ENCODE data around the gene CPVL.

CPVL gene

DNA sequence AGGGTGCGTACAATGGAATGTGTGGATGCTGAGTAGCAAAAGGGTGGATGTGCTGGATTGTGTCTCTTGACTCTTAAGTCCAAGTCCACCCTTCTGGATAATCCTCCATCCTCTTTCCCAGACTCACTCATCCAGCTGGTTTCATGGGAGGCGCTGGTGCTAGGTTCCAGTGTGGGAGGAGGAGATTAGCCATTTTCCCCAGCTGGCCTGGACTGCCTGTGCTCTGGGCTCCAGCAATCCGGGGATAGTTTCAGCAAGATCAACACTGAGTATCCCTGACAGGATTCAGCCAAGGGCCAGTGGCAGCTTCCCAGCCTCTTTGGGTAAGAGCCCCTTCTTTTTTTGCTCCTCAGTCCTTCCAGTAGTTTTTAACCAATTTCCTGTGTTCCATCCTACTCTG is 166.6 kb downstream of the CPVL start:
- no peak overlapping the region for H3K4me3 ChIP-seq (ENCODE audit: low read length in 2 of 2)
- no peaks in the 10 kb centered on the region for H3K9me3 ChIP-seq (ENCODE audit: control insufficient read depth in 2 of 2, low read length in 2 of 2)
- H3K4me1 ChIP-seq (ENCODE audit: control insufficient read depth, insufficient read depth, low read length) = peaks cover 1% of the 10 kb centered on the region
- H3K9ac ChIP-seq (ENCODE audit: low read length in 2 of 2) = no peak overlapping the region
- no peaks in the 10 kb centered on the region for H3K27me3 ChIP-seq (ENCODE audit: control insufficient read depth in 1 of 2, insufficient read depth in 2 of 2, low read length in 2 of 2)
- no peak overlapping the region for H3K27ac ChIP-seq (ENCODE audit: low read length)
- no peaks in the 10 kb centered on the region for H3K36me3 ChIP-seq (ENCODE audit: control insufficient read depth in 2 of 2, insufficient read depth in 2 of 2, low read length in 2 of 2)

DNA sequence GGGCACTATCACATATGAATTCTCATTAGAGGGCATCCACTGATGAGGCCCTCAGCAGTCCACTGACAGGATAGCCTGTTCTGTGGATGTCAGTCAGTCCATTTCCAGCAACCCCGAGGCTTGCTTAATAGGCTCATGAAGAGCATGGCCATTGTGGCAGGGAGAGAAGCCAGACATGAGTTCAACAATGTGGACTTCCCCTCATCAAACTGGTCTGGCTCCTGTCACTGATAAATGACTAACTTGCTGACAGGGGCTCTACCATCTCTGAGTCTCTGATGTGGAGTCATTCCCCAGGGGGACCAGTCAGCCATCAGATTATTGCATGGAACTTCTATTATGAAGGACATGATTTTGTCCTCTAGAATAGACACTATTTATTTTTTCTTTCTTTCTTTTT is 168.5 kb downstream of the CPVL start:
- H3K4me1 ChIP-seq (ENCODE audit: control insufficient read depth, insufficient read depth, low read length) = no peaks in the 10 kb centered on the region
- peaks cover 4 to 12% of the 10 kb centered on the region in 2 donors for H3K9me3 ChIP-seq (ENCODE audit: control insufficient read depth in 2 of 2, low read length in 2 of 2)
- no peak overlapping the region for H3K9ac ChIP-seq (ENCODE audit: low read length in 2 of 2)
- H3K27me3 ChIP-seq (ENCODE audit: control insufficient read depth in 1 of 2, insufficient read depth in 2 of 2, low read length in 2 of 2) = peaks cover 0 to 2% of the 10 kb centered on the region in 2 donors
- no peak overlapping the region for H3K27ac ChIP-seq (ENCODE audit: low read length)
- no peaks in the 10 kb centered on the region for H3K36me3 ChIP-seq (ENCODE audit: control insufficient read depth in 2 of 2, insufficient read depth in 2 of 2, low read length in 2 of 2)
- H3K4me3 ChIP-seq (ENCODE audit: low read length in 2 of 2) = no peak overlapping the region

DNA sequence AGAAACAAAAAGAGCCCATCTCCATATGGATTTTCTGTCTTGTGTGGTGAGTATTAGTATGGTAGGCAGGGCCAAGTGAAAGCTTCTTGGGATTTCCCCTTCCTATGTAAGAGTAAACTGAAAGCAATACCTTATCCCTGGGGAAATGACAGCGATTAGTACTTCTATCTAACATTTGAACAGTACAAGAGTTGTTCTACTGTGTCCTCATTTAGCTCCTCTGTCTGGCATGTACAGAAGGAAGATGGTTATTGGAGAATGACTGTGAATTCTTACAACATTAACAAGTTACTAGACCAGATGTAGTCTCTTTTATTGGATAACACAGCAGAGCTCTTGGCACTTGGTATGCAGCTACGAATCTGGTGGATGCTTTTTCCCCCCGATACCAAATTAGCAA is 170.3 kb downstream of the CPVL start:
- H3K36me3 ChIP-seq (ENCODE audit: control insufficient read depth in 2 of 2, insufficient read depth in 2 of 2, low read length in 2 of 2) = no peaks in the 10 kb centered on the region
- H3K9ac ChIP-seq (ENCODE audit: low read length in 2 of 2) = no peak overlapping the region
- H3K4me1 ChIP-seq (ENCODE audit: control insufficient read depth, insufficient read depth, low read length) = no peaks in the 10 kb centered on the region
- peaks cover 4 to 13% of the 10 kb centered on the region in 2 donors for H3K9me3 ChIP-seq (ENCODE audit: control insufficient read depth in 2 of 2, low read length in 2 of 2)
- no peak overlapping the region for H3K4me3 ChIP-seq (ENCODE audit: low read length in 2 of 2)
- peaks cover 0 to 2% of the 10 kb centered on the region in 2 donors for H3K27me3 ChIP-seq (ENCODE audit: control insufficient read depth in 1 of 2, insufficient read depth in 2 of 2, low read length in 2 of 2)
- H3K27ac ChIP-seq (ENCODE audit: low read length) = no peak overlapping the region

DNA sequence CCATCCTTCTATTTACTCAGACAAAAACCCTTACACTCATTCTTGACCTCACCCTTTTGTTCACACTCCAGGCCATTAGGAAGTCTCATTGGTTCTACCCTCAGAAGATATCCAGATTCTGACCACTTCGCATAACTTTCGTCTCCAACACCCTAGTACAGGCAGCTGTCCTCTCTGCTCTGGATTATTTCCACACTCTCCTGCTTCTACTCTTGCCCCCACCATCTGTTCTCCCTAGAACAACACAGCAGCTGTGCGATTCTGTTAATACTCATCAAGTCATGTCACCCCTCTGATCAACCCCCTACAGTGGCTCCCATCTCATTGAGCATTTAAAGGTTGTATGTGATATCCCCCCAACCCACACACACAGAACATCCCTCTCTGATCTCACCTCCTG is 172.7 kb downstream of the CPVL start:
- H3K27ac ChIP-seq (ENCODE audit: low read length) = no peak overlapping the region
- H3K36me3 ChIP-seq (ENCODE audit: control insufficient read depth in 2 of 2, insufficient read depth in 2 of 2, low read length in 2 of 2) = no peaks in the 10 kb centered on the region
- peaks cover 0 to 2% of the 10 kb centered on the region in 2 donors for H3K27me3 ChIP-seq (ENCODE audit: control insufficient read depth in 1 of 2, insufficient read depth in 2 of 2, low read length in 2 of 2)
- peaks cover 4 to 13% of the 10 kb centered on the region in 2 donors for H3K9me3 ChIP-seq (ENCODE audit: control insufficient read depth in 2 of 2, low read length in 2 of 2)
- H3K4me1 ChIP-seq (ENCODE audit: control insufficient read depth, insufficient read depth, low read length) = no peaks in the 10 kb centered on the region
- H3K9ac ChIP-seq (ENCODE audit: low read length in 2 of 2) = no peak overlapping the region
- no peak overlapping the region for H3K4me3 ChIP-seq (ENCODE audit: low read length in 2 of 2)

DNA sequence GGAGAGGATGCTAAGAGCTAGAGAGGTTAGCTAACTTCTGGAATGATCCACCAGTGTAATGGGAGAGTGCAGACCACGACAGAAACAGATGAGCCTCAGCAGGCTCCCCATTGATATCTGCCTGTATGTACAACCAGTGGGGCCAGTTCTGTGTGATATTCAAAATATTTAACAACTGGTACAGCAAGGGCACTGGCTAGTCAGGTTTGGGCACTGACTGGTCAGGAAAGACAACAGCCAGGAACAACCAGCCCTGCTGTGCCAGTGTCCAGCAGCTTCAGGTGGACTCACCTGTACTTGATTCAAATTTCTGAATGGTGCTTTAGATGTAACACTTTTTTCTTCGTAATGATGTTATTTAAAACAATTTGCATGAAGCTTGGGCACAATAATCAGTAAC is 182.3 kb downstream of the CPVL start:
- H3K27ac ChIP-seq (ENCODE audit: low read length) = no peak overlapping the region
- no peak overlapping the region for H3K4me3 ChIP-seq (ENCODE audit: low read length in 2 of 2)
- no peaks in the 10 kb centered on the region for H3K9me3 ChIP-seq (ENCODE audit: control insufficient read depth in 2 of 2, low read length in 2 of 2)
- no peaks in the 10 kb centered on the region for H3K36me3 ChIP-seq (ENCODE audit: control insufficient read depth in 2 of 2, insufficient read depth in 2 of 2, low read length in 2 of 2)
- H3K4me1 ChIP-seq (ENCODE audit: control insufficient read depth, insufficient read depth, low read length) = no peaks in the 10 kb centered on the region
- H3K27me3 ChIP-seq (ENCODE audit: control insufficient read depth in 1 of 2, insufficient read depth in 2 of 2, low read length in 2 of 2) = no peaks in the 10 kb centered on the region
- H3K9ac ChIP-seq (ENCODE audit: low read length in 2 of 2) = no peak overlapping the region

DNA sequence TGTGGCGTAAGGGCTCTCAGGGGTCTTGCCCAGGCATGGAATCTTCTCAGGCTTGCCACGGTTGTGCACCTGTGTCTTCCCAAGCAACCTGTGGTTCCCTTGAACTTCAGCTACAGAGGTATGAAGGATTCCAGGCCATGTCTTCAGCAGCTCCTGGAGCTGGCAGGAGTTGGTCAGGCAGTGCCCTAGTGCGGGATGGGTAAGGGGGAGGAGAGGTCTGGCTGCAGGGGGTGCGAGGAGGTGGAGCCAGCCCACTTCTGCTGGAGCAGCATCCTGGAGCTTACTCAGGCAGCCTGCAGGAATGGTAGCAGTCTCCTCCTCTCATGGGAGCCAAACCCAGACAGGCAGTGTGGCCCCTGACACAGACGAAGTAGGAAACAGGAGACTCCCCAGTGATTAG is 184.4 kb downstream of the CPVL start:
- Histone ChIP-seq H3K27ac (ENCODE audit: low read length) (no peak overlapping the region), H3K36me3 (ENCODE audit: control insufficient read depth in 2 of 2, insufficient read depth in 2 of 2, low read length in 2 of 2) (no peaks in the 10 kb centered on the region), H3K4me3 (ENCODE audit: low read length in 2 of 2) (no peak overlapping the region), H3K9ac (ENCODE audit: low read length in 2 of 2) (no peak overlapping the region), H3K4me1 (ENCODE audit: control insufficient read depth, insufficient read depth, low read length) (peaks cover 16% of the 10 kb centered on the region), H3K9me3 (ENCODE audit: control insufficient read depth in 2 of 2, low read length in 2 of 2) (no peaks in the 10 kb centered on the region), H3K27me3 (ENCODE audit: control insufficient read depth in 1 of 2, insufficient read depth in 2 of 2, low read length in 2 of 2) (peaks cover 8 to 9% of the 10 kb centered on the region in 2 donors)

DNA sequence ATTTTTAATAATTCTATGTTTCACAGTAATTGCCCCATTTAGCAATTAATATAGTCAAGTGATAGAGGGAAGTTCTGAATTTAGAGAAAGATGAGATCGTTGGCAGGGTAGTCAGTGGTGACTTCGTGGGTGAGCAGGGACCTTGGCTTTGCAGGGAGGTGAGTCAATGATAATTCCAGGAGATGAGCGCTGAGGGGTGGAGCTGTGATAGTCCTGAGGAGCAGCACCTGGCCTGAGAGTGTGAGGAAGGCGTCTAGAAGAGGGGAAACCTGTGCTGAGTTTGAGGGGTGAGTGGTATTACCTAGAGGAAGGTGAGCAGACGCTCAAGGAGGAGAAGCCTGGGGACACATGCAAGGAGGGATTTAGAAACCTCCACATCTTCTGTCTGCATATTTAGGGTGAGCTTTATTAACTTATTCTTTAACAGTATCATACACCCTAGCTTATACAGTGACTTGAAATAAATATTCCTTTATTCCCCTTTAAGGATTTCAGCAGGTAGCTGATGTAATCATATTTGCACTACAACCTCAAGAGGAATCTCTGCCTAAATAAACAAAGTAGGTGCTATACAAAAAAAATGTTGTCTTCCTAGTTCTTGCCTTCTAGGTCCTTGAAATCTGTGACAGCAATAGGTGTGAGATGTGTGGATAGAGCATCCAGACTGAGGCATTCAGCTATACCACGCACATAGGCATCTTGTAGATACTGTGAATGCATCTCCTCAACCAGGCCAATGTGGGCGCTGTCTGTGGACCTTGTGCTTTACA is 186.1 kb downstream of the CPVL start:
- no peak overlapping the region for H3K4me3 ChIP-seq (ENCODE audit: low read length in 2 of 2)
- H3K9me3 ChIP-seq (ENCODE audit: control insufficient read depth in 2 of 2, low read length in 2 of 2) = no peaks in the 10 kb centered on the region
- no peak overlapping the region for H3K9ac ChIP-seq (ENCODE audit: low read length in 2 of 2)
- H3K36me3 ChIP-seq (ENCODE audit: control insufficient read depth in 2 of 2, insufficient read depth in 2 of 2, low read length in 2 of 2) = no peaks in the 10 kb centered on the region
- H3K27ac ChIP-seq (ENCODE audit: low read length) = no peak overlapping the region
- H3K27me3 ChIP-seq (ENCODE audit: control insufficient read depth in 1 of 2, insufficient read depth in 2 of 2, low read length in 2 of 2) = peaks cover 20 to 26% of the 10 kb centered on the region in 2 donors
- peaks cover 33% of the 10 kb centered on the region for H3K4me1 ChIP-seq (ENCODE audit: control insufficient read depth, insufficient read depth, low read length)

DNA sequence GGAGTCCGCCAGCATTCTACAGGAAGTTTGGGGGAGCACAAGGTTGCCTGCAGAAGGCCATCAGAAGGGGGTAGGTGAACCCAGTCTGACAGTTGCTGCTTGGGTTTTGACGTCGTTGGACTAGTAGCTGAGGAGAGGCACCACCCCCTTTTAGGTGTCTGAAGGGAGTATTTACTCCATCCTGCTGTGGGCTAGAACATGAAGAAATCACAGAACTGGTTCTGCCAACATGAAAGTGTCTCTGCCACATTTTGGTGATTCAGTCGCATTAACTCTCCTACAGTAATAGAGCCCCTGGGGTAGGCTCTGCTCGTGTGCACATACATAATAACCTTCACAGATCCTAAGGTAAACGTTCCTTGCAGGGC is 187.4 kb downstream of the CPVL start:
- Histone ChIP-seq H3K4me3 (ENCODE audit: low read length in 2 of 2) (peak overlapping the region in 1 of 2 donors; percentile 75), H3K27ac (ENCODE audit: low read length) (no peak overlapping the region), H3K9me3 (ENCODE audit: control insufficient read depth in 2 of 2, low read length in 2 of 2) (no peaks in the 10 kb centered on the region), H3K9ac (ENCODE audit: low read length in 2 of 2) (no peak overlapping the region), H3K36me3 (ENCODE audit: control insufficient read depth in 2 of 2, insufficient read depth in 2 of 2, low read length in 2 of 2) (no peaks in the 10 kb centered on the region), H3K4me1 (ENCODE audit: control insufficient read depth, insufficient read depth, low read length) (peaks cover 37% of the 10 kb centered on the region), H3K27me3 (ENCODE audit: control insufficient read depth in 1 of 2, insufficient read depth in 2 of 2, low read length in 2 of 2) (peaks cover 23 to 35% of the 10 kb centered on the region in 2 donors)

DNA sequence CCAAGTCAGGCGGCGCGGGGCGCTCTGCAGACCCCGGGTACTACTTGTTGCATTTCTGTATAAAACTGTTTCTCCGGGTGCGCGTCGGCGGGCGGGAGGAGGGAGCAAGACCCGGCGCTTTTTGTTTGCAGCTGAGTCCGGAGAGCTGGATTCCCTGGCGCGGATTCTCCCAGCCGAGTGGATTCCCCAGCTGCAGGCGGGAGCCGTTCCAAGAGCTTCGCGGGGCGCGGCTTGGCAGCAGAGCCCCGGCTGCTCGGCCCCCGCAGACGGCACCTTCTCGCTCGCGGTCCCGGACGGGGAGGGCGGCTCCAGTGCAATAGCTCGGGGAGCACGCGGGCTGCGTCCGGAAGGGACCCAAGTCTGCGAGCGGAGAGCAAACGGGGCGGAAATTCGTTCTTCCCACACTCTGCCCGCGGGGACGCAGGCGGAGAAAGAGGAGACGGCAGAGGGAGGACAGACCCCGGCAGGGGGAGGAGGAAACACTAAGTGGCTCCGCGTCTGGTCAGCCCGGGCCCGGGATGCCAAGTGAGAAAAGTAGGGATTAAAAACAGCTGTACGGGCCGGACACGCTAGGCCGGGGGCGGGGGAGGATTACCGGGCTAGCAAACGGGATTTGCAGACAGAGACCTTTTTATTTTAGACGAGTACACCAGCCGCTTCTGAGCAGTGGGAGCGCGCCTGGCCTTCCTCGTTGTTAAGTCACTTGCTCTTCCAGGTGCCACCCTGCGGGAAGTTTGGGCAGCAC is 187.9 kb downstream of the CPVL start, which contains the start of gene TRIL:
TRIL (minus strand) TSS at position 96 of the 745 bp plus-strand sequence. CDS start 284 bp downstream, outside the sequence.
- Histone ChIP-seq H3K9me3 (ENCODE audit: control insufficient read depth in 2 of 2, low read length in 2 of 2) (no peaks in the 10 kb centered on the region), H3K9ac (ENCODE audit: low read length in 2 of 2) (no peak within 1 kb of the TSS), H3K36me3 (ENCODE audit: control insufficient read depth in 2 of 2, insufficient read depth in 2 of 2, low read length in 2 of 2) (no peaks in the 10 kb centered on the region), H3K4me1 (ENCODE audit: control insufficient read depth, insufficient read depth, low read length) (peaks cover 40% of the 10 kb centered on the region), H3K4me3 (ENCODE audit: low read length in 2 of 2) (peak within 1 kb of the TSS; percentile 59 to 75), H3K27me3 (ENCODE audit: control insufficient read depth in 1 of 2, insufficient read depth in 2 of 2, low read length in 2 of 2) (peaks cover 23 to 35% of the 10 kb centered on the region in 2 donors), H3K27ac (ENCODE audit: low read length) (no peak within 1 kb of the TSS)

DNA sequence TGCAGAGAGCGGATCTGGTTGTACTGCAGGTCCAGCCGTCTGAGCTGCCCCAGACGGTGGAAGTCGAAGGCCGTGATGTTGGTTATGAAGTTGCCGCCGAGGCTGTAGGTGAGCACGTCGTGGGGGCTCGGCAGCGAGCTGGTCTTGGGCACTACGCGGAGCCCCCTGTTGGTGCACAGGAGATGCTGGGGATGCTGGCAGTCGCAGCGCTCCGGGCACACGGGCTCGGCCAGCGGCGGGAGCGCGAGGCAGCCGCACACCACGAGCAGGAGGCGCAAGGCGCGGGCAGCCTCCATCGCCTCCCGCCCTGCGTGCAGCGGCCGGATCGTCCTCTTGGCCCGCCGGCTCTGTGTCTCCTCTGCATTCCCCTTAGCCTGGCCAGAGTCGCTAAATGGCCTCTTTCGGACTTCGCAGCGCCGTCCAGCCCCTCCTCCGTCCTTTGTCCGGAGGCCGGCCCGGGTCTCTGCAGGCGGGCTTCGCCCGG is 188.5 kb downstream of the CPVL start:
- Histone ChIP-seq H3K4me3 (ENCODE audit: low read length in 2 of 2) (peak overlapping the region; percentile 59 to 75), H3K9me3 (ENCODE audit: control insufficient read depth in 2 of 2, low read length in 2 of 2) (no peaks in the 10 kb centered on the region), H3K36me3 (ENCODE audit: control insufficient read depth in 2 of 2, insufficient read depth in 2 of 2, low read length in 2 of 2) (no peaks in the 10 kb centered on the region), H3K9ac (ENCODE audit: low read length in 2 of 2) (no peak overlapping the region), H3K4me1 (ENCODE audit: control insufficient read depth, insufficient read depth, low read length) (peaks cover 40% of the 10 kb centered on the region), H3K27me3 (ENCODE audit: control insufficient read depth in 1 of 2, insufficient read depth in 2 of 2, low read length in 2 of 2) (peaks cover 23 to 35% of the 10 kb centered on the region in 2 donors), H3K27ac (ENCODE audit: low read length) (no peak overlapping the region)

Measured in stomach smooth muscle (tissue), 2 donors.